IPS DF 6.9 (cell line): ENCODE measurements around the gene TIAM1.

Experiments
- DNase-seq: peaks from one replicate; pipeline ENCODE4 v3.0.0-alpha.2; 2013; ENCODE audit warnings: low read depth, low spot score
- H3K27ac ChIP-seq: one replicate; pipeline ENCODE4 v1.5.1; 2013; ENCODE audit warnings: low read length, control low read depth
- H3K27me3 ChIP-seq: 2 replicates; pipeline ENCODE4 v1.6.1; 2013; ENCODE audit warnings: mild to moderate bottlenecking, low read length; ENCODE audit not compliant: control insufficient read depth, insufficient read depth
- H3K36me3 ChIP-seq: 2 replicates; pipeline ENCODE4 v1.6.1; 2013; ENCODE audit warnings: low read length; ENCODE audit not compliant: control insufficient read depth, insufficient read depth
- H3K4me1 ChIP-seq: 2 replicates; pipeline ENCODE4 v1.6.1; 2013; ENCODE audit warnings: low read length; ENCODE audit not compliant: control insufficient read depth, insufficient read depth
- H3K4me3 ChIP-seq: 2 replicates; pipeline ENCODE4 v1.5.1; 2013; ENCODE audit warnings: mild to moderate bottlenecking, low read length
- H3K9me3 ChIP-seq: 2 replicates; pipeline ENCODE4 v1.6.1; 2013; ENCODE audit warnings: low read length, inconsistent platforms; ENCODE audit not compliant: control insufficient read depth, insufficient read depth
- WGBS: extraction: QIAGEN DNeasy Blood & Tissue Kit; methylation state at CpG from one replicate; pipeline ENCODE4 v1.1.7; 2013; ENCODE audit warnings: mixed read lengths, missing lambda C conversion rate; ENCODE audit not compliant: insufficient read length, insufficient coverage; 5-methylcytosine and 5-hydroxymethylcytosine counted together

TIAM1 gene

GRCh38 chr21:31343030-31343510 is 991 bp downstream of the TIAM1 start:
- Histone ChIP-seq H3K9me3 (no peaks in the 10 kb centered on the region), H3K27me3 (no peaks in the 10 kb centered on the region), H3K4me3 (peak overlapping the region; percentile 47; the same call in 1 of the 2 replicates), H3K4me1 (peaks cover 2% of the 10 kb centered on the region), H3K27ac (no peak overlapping the region), H3K36me3 (no peaks in the 10 kb centered on the region)
- no CpG with 5 or more reads among the region's 2 CpGs for WGBS
- no peak for DNase-seq

DNA sequence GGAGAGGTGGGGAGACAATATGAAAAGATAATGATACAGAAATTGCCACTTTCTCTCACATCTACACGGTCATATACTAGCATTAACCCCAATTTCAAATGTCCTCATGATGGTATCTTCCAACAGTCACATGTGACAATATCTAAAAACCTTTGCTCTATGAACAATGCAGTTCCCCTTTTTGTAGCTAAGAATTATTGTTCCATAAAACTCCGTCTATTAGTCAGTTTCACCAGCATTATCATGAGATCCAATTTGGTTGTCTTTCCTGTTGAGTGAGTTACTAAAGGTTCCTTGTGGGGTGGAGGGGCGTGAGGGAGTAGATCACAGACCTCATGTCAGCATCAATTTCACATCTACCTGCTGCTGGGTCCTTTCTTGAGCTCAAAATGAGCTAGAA is 1.7 kb downstream of the TIAM1 start:
- no peak for DNase-seq
- Histone ChIP-seq H3K4me3 (no peak overlapping the region), H3K27me3 (no peaks in the 10 kb centered on the region), H3K9me3 (no peaks in the 10 kb centered on the region), H3K36me3 (no peaks in the 10 kb centered on the region), H3K4me1 (peaks cover 2% of the 10 kb centered on the region), H3K27ac (no peak overlapping the region)
- no CpG with 5 or more reads among the region's 3 CpGs for WGBS

DNA sequence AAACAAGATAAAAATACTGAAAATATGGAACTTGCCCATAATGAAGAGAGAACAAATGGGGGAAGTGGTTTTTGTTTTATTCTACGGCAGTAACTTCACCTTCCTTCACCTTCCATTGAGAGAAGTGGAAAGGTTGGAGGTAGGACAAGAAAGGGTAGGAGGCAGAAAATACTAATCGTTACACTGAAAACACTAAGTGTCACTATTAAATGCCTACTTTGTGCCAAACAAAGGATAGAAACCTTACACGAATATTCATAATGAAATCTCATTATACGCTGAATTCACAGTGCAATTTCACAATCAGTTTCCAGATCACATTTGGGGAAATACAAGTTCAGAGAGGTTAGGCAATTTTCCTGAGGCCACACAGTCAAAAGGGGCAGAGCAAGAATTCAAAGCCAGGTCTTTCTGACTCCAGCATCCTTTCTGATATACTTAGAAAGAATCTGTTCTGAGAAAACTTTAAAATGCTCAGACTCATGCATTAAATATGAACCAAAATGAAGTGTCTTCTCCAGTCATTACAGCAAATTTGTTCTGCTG is 3.0 kb downstream of the TIAM1 start:
- no peaks in the 10 kb centered on the region for H3K27me3 ChIP-seq
- no peak for DNase-seq
- H3K4me1 ChIP-seq: peaks cover 2% of the 10 kb centered on the region
- H3K4me3 ChIP-seq: no peak overlapping the region
- no peaks in the 10 kb centered on the region for H3K9me3 ChIP-seq
- WGBS: no CpG with 5 or more reads among the region's 4 CpGs
- no peak overlapping the region for H3K27ac ChIP-seq
- no peaks in the 10 kb centered on the region for H3K36me3 ChIP-seq

DNA sequence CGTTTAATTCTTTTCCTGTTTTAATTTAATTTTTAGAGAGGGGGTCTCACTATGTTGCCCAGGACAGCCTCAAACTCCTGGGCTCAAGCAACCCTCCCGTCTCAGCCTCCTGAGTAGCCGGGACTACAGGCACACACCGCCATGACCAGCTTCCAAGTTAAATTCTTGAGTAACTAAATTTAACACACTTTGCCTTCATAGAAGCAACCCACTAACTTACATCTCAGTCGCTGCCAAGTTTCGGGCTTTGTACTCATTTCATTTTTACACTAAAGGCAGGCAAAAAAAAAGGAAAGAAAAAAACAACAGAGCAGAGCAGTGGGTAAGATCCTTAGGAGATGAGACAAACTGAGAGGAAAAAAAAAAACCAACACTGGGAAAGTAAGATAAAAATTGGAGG is 3.5 kb downstream of the TIAM1 start:
- no peak overlapping the region for H3K4me3 ChIP-seq
- no peaks in the 10 kb centered on the region for H3K36me3 ChIP-seq
- no peak overlapping the region for H3K27ac ChIP-seq
- WGBS: no CpG with 5 or more reads among the region's 6 CpGs
- H3K9me3 ChIP-seq: no peaks in the 10 kb centered on the region
- DNase-seq: no peak
- no peaks in the 10 kb centered on the region for H3K27me3 ChIP-seq
- H3K4me1 ChIP-seq: peaks cover 2% of the 10 kb centered on the region

GRCh38 chr21:31339721-31340120 is 4.3 kb downstream of the TIAM1 start:
- Histone ChIP-seq H3K27me3 (no peaks in the 10 kb centered on the region), H3K9me3 (no peaks in the 10 kb centered on the region), H3K27ac (no peak overlapping the region), H3K4me1 (peaks cover 2% of the 10 kb centered on the region), H3K36me3 (no peaks in the 10 kb centered on the region), H3K4me3 (no peak overlapping the region)
- DNase-seq: no peak
- no CpG with 5 or more reads among the region's 4 CpGs for WGBS

DNA sequence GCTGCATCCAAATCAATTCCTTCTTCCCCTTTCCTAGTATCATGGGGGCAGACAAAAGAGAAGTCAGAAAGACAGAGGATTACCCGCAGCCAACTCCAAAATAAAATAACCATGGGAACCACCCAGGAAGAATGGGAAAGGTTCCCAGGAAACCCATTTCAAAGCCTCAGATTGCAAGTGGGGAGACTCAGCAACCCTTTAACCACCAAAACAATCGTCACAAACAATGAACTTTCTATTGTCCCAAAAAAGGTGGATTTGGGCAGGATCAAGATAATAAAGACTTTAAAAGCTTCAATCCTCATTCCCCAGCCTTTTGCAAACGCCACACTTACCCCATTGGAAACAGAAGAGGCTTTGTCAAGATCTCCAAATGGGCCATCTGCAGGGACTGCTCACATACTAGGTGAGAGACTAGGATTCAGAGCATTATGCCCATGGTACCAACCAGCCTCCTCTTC is 5.1 kb downstream of the TIAM1 start:
- Histone ChIP-seq H3K9me3 (no peaks in the 10 kb centered on the region), H3K27ac (no peak overlapping the region)

GRCh38 chr21:31337996-31338907 is 5.8 kb downstream of the TIAM1 start:
- no peaks in the 10 kb centered on the region for H3K36me3 ChIP-seq
- no peak overlapping the region for H3K4me3 ChIP-seq
- peaks cover 2% of the 10 kb centered on the region for H3K4me1 ChIP-seq
- H3K27me3 ChIP-seq: no peaks in the 10 kb centered on the region
- no peak overlapping the region for H3K27ac ChIP-seq
- no peaks in the 10 kb centered on the region for H3K9me3 ChIP-seq
- no peak for DNase-seq
- no CpG with 5 or more reads among the region's 25 CpGs for WGBS

More for the DNA sequence above, 5.1 kb downstream of the TIAM1 start:
- WGBS: no CpG with 5 or more reads among the region's 3 CpGs
- Histone ChIP-seq H3K4me3 (no peak overlapping the region), H3K4me1 (peaks cover 2% of the 10 kb centered on the region), H3K27me3 (no peaks in the 10 kb centered on the region), H3K36me3 (no peaks in the 10 kb centered on the region)
- DNase-seq: no peak

DNA sequence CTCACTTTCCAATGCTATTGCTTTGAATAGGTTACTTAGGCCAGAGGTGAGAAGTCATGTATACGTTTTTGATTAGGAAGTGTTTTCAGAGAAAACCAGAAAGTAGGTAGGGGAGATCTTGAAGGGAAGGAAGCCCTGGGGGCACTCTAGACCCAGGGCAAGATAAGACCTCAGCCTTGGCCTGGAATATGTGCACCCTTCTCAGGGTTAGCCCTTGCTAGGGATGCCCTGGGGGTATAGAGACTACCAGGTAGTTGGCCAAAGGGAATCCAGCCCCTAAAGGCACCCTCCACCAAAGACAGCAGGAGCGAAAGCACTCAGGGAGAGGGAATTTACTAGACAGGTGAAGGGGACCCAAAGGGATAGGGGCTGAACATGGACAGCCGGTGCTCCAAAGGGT is 7.0 kb downstream of the TIAM1 start:
- Histone ChIP-seq H3K4me3 (no peak overlapping the region), H3K4me1 (peaks cover 2% of the 10 kb centered on the region), H3K9me3 (no peaks in the 10 kb centered on the region), H3K27ac (no peak overlapping the region), H3K27me3 (no peaks in the 10 kb centered on the region), H3K36me3 (no peaks in the 10 kb centered on the region)
- DNase-seq: no peak
- WGBS: no CpG with 5 or more reads among the region's 3 CpGs

- Histone ChIP-seq H3K4me3 (no peak overlapping the region), H3K4me1 (peaks cover 2% of the 10 kb centered on the region), H3K27ac (no peak overlapping the region), H3K27me3 (no peaks in the 10 kb centered on the region), H3K9me3 (no peaks in the 10 kb centered on the region), H3K36me3 (no peaks in the 10 kb centered on the region)
- whole genome bisulfite sequencing: no CpG with 5 or more reads among the region's 6 CpGs
- no peak for DNase-seq
Measured at GRCh38 chr21:31336739-31337040, 7.4 kb downstream of the TIAM1 start.

DNA sequence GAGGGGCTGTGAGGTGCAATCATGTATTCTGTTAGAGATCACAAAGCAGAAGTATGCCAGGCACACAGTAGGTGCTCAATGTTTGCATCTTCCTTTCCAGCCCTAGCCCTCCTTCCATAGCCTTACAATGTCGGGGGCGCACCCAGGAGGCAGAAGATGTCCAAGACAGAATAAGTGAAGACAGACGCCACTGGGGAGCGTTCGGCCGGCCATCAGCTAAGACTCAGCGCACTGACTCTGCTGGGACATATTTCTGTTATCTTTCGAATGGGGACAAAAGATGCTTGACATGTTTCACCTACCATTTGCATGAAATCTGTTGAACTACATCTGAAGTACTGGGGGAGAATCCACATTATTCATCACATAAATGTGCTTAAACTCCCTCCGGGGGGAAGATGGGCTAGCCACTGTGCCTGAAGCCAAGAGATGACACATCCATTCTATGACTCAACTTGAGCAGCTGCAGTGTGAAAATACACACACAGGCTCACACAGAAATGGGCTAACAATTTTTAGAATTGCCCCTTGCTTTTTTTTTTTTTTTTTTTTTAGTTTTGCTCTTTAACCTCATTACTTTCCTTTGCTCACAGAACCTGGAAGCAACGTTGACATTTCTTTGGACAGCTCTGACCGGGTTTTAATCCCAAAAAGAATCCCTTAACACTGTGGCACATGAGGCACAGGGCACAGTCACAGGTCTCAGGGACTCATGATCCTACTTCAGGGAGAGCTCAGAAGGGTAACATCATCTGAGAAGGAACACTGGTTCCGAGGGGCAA is 7.9 kb downstream of the TIAM1 start:
- Histone ChIP-seq H3K27ac (no peak overlapping the region), H3K9me3 (no peaks in the 10 kb centered on the region), H3K4me1 (peaks cover 2% of the 10 kb centered on the region), H3K36me3 (no peaks in the 10 kb centered on the region), H3K4me3 (no peak overlapping the region), H3K27me3 (no peaks in the 10 kb centered on the region)
- no CpG with 5 or more reads among the region's 12 CpGs for WGBS
- no peak for DNase-seq
